Measurements from ENCODE around the gene GOLIM4.
"Not testable (repeated sequence)": the region's sequence is repeated elsewhere in the genome, so short reads cannot be mapped to it uniquely, and the experiment has no call there.

Gene GOLIM4

DNA sequence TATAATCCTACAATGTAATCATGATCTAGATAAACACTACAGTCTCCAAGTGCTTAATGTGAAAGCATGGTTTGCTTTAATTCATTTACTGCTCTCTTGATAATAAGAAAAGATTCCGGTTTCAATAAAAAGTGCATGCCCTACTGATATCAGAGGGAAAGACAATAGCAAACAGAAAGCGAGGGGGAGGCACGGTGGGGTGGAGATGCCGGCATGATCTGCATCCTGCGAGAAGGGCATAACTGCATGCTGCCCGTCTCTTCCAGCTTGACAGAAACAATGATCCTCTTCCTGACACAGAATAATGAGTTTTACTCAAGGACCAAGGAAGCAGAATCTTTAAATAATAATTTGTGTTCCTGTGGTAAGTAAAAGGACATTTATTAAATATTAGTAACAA, 51.7 kb downstream of the GOLIM4 start:
- no peak for DNase-seq

GRCh38 chr3:168040607-168041208, 55.0 kb downstream of the GOLIM4 start:
- DNase-seq, result no peak

- no peak for DNase-seq
Observed at GRCh38 chr3:168037020-168037419, 58.7 kb downstream of the GOLIM4 start.

- no peak for DNase-seq
Observed at GRCh38 chr3:168036619-168037018, 59.1 kb downstream of the GOLIM4 start.

GRCh38 chr3:168034152-168034928, 61.4 kb downstream of the GOLIM4 start:
- no peak for DNase-seq

- DNase-seq, result no peak
Observed at GRCh38 chr3:168030577-168030976, 65.1 kb downstream of the GOLIM4 start.

DNA sequence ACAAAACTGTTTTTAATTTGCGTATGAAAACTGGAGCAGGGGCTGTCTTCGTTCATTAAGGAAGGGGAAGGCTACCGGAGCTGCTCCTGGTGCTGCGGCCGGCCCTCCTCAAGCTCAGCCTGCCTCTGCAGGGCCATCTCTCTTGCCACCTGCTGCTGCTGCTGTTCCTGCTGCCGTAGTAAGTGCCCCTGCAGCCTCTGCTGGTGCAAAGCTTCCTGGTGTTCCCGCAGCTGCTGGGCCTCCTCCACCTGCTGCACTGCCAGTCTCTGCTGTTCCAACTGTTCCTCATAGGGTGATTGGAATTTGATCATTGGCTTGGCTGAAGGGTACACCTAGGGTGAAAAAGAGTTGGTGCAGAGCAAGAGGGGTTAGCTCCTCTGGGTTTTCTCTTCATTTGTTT, 66.0 kb downstream of the GOLIM4 start:
- no peak for DNase-seq

DNA sequence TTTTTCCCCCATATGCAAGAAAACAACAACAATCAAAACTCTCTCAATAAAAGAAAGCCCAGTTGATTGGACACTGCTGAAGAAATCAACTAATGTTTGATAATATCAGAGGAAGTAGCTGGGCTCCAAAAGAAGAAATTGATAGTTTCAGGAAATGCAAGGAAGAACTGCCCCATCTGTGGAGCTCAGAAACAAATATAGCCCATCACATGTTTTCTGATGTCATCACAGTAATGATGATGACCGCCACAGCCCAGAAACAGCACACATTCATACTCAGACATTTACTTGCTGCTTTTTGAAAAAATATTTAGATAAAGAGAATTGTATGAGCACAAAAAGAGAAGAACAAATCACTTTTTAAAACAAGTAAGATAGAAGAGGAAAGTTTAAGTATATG, 67.6 kb downstream of the GOLIM4 start:
- no peak for DNase-seq

DNA sequence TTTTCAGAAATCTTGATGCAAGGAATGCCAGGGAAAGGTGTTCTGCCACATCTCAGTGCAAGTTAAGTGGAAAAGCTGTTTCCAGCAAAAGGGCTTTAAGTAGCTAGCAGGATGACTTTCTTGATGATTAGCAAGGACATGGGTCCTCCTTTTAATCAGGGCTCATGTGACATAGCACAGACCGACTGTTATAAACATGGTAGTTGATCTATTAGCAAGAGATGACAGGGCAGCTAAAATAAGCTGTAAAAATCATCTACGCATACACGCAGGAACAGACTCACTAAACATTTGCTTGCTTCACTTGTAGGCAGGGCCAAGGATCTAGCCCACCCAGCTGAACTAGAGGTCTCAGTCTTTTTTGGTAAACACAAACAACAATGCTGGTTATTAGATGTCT, 69.0 kb downstream of the GOLIM4 start:
- DNase-seq, result no peak

GRCh38 chr3:168025076-168025475, 70.6 kb downstream of the GOLIM4 start:
- no peak for DNase-seq

DNA sequence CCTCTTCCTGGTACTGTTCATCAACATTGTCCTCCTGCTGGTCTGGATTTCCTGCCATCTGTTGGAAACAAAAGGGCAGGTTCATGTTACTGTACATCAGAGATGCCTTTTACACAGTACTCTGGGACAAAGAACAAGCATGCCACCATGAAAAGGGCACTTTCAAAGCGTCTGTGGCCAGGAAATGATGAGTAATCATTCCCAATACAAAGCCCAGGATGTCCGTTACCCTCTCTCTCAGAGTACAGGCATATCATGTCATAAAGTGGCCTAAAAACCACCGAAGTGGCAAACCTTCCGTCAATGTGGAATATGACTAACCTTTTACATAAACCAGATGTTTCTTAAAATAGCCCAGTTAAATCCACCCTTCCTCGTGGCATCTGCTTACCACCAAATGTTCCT, 71.2 kb downstream of the GOLIM4 start:
- no peak for DNase-seq

GRCh38 chr3:168021737-168022450, 73.8 kb downstream of the GOLIM4 start:
- no peak for DNase-seq

DNA sequence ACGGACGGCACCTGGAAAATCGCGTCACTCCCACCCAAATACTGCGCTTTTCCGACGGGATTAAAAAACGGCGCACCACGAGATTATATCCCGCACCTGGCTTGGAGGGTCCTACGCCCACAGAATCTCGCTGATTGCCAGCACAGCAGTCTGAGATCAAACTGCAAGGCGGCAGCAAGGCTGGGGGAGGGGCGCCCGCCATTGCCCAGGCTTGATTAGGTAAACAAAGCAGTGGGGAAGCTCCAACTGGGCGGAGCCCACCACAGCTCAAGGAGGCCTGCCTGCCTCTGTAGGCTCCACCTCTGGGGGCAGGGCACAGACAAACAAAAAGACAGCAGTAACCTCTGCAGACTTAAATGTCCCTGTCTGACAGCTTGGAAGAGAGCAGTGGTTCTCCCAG, 84.4 kb downstream of the GOLIM4 start:
- not testable (repeated sequence) for DNase-seq

DNA sequence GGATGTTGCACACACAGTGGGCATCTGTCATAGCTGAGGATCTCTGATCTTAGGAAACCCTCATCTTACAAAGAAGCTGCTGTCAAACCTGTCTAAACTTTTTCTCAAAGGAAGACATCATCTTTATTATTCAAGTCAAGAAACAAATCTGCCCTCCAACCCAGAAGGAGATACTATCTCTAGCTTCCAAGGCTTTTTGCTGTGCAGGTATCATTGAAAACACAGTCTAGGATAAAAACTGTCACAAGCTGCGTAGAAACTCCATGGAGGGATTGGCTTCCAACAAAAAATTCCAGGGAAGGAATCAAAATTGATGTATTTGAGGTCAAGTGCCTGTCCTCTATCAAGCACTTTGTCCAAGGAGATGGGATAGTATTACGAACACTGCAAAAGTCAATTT, 89.1 kb downstream of the GOLIM4 start:
- DNase-seq, result no peak

- DNase-seq, result no peak
Observed at GRCh38 chr3:168003911-168004310, 91.8 kb downstream of the GOLIM4 start.

GRCh38 chr3:168002786-168003368, 92.8 kb downstream of the GOLIM4 start:
- no peak for DNase-seq

DNA sequence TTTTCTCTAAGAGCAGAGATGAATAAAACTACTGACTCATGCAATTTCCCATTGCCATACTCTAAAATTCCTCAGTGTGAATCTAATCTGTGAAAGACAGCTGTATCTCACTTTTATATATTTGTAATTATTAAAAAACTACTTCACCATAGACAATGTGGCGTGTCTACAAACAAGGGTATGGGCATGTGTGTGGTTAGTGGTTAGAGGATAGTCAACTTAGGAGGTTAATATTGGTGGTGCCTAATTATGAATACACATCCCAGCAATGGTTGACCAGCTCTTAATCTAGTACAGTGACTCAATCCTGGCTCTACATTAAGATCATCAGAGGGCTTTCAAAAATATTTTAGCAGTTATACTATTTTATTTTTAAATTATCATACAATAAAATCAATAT, 94.5 kb downstream of the GOLIM4 start:
- DNase-seq, result no peak

DNA sequence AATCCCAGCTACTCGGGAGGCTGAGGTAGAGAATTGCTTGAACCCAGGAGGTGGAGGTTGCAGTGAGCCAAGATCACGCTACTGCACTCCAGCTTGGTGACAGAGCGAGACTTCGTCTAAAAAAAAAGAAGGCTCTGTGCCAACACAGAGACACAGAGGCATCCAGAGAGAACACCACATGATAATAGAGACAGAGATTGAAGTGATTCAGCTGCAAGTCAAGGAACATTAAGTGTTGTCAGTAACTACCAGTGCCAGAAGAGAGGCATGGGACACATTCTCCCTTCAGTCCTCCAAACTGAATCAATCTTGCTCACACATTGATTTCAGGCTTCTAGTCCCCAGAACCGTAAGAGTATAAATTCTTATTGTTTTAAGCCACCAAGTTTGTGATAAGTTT, 97.5 kb downstream of the GOLIM4 start:
- DNase-seq, result no peak

GRCh38 chr3:167996514-167996913, 99.2 kb downstream of the GOLIM4 start:
- DNase-seq, result no peak

DNA sequence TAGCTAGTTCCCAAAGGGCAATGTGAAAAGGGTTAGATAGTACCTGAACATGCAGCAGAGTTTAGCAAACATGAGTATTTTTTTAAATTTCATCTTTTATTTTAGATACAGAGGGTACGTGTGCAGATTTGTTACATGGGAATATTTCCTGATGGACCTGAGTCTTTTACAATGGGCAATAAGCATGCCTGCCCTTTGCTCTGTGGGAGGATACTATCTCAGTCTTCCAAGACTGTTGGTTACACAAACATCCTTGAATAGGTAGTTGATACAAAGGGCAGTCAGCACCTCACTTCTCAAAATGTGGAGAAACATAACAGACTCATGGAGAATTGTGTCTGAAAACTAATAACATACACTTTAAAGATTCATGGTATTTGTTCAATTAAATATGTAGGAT, 103.3 kb downstream of the GOLIM4 start:
- DNase-seq, result no peak

DNA sequence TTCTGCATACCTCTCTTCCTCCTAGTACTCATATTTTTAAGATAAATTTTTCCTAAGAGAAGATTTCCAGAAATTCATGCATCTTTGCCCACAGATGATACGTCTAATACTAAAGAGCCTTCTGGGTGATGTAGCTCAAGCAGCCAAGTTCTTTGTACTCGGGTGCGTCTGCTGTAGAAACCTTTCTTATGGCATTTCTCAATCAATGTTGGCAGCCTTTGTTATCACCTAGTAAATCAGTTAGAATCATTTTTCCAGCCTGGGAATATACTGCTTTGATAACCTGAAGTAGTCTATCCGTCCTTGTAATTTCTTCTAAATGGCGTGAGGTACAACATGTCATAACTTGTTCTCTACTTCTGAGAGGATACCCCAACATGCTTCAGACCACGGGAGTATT, 104.5 kb downstream of the GOLIM4 start:
- no peak for DNase-seq

GRCh38 chr3:167989999-167990398, 105.7 kb downstream of the GOLIM4 start:
- no peak for DNase-seq

DNA sequence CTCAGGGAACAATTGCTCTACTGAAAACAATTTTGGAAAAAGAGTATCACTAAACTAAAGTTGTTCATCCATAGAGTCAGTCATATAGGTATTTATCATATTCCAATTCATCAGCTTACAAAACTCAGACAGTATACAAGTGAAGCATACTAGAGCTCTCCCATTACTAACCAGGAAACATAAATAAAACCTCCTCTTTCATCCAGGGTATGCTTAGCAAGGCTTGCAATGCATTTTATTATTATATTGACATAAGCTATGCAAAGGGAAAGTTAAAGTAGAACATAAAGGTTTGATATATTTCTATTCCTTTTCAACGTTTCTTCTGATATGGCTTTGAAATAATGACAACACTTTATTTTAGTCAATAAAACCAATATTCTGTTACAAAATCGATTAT, 106.7 kb downstream of the GOLIM4 start:
- DNase-seq, result no peak

- DNase-seq, result no peak
Observed at GRCh38 chr3:167983583-167983982, 112.1 kb downstream of the GOLIM4 start.

Data from NK-92 treated with Interleukin-12 subunit alpha and Interleukin-12 subunit beta, amount 100 ng/mL, for 24 hours (cell line).